GM19397 (cell line): ENCODE data around the gene AUTS2.
"Not testable (repeated sequence)": the region's sequence is repeated elsewhere in the genome, so short reads cannot be mapped to it uniquely, and the experiment has no call there.

Source experiments
- ATAC-seq: cut with Tn5 transposase; IDR thresholded peaks from one replicate; pipeline ENCODE4 v1.9.1; 2021; ENCODE audit warnings: mild to moderate bottlenecking, moderate library complexity; ENCODE audit not compliant: unreplicated experiment

AUTS2 gene

DNA sequence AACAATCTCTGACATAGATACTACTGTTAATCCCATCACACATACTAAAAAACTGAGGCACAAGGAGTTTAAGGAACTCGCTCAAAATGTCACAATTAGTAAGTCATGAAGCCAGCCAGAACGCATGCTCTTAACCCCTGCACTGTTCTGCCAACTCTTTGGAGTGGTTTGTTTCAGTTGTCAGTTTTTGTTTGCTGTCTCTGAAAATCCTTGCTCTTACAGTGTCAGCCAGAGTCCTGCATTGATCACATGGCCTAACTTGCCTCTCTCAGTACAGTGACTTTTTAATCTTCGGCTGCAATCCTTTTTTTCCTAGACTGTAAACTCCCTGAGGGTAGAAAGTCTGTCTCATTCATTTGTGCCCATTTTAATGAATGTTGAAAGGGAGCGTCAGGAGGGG is 753.8 kb downstream of the AUTS2 start:
- no peak for ATAC-seq

DNA sequence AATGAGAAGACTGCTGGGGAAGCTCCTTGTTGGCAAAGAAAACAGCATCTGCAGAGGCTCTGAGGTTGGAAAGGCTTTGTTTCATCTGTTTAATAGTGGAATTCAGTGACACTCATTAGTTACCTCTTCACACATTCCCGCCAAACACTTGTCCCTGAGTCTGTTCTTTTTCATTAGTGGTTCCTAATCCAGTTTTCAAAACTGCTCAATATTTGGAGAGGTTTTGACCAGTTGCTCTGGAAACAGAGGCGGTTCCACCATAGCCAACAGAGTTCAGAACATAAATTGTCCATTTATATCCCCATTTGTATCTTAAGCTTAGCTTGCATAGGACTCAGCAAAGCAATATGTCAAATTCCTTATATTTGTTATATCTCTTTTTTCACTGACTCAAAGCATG is 754.6 kb downstream of the AUTS2 start:
- no peak for ATAC-seq

DNA sequence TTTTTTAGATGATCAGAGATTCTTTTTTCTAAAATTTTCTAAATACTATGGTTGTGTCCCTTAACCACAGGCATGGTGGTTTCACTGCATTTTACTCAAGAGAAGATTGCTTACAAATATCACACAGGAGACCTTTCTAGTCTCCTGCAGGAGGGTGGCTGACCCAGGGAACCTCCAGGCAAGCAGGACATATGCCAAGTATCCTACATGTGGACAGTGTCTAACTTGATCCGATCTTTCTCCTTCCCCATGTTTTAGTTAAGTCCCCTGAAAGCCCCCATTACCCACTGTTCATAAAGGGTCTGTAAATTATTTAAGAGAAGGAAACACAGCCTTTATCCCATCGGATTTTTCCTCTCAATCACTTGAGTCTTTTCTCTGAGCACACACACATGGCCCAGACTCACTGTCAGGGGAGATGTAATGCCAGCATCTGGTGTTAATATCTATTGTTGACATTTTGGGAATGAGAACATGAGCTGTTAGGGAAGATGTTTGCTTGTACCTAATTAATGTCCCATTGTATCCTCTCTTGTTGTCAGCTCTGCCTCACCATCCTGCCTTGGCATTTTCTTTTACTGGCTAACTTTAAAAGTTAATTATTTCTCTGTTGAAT is 755.2 kb downstream of the AUTS2 start:
- no peak for ATAC-seq

DNA sequence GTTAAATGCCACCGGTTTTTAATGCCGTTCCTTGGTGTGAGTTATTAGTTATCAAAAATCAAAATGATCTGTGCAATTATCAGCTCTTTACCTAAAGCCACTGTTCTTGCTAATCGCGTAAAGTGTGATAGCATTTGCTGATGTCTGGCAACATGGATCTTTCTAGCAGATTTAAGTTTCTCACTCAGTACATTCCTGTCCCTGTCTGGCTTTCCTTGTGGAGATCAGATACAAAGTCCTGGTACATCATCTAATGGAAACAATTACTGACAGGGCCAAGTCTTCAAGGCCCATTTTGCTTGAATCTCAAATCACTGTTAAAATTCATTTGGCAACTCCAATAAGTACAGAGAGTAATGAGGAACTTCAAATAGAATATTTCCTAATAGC is 755.7 kb downstream of the AUTS2 start:
- ATAC-seq: no peak

DNA sequence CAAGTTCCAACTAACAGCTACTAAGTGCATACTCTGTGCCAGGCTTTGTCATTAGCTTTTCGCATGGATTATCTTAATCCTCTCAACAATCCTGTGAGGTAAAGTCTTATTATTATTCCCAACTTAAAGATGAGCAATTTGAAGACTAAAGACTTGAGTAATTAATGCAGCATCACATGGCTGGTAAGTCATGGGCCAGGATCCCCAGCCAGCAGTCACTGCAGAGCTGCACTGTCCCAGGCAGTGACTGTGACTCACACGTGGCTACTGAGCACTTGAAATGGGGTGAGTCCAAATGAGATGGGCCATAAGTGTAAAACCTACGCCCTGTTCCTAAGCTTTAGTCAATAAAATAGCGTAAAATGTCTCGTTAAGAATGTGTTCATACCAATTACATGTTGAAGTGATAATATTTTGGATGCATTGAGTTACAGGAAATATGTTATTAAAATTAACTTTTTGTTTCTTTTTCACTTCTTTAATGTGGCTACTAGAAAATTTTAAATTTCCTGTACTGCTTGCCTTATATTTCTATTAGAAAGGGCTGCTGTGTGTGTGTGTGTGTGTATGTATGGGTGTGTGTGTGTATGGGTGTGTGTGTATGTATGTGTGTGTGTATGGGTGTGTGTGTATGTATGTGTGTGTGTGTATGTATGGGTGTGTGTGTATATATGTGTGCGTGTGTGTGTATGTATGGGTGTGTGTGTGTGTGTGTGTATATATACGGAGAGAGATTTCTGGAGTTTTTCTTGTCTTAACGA is 756.3 kb downstream of the AUTS2 start:
- ATAC-seq: no peak

DNA sequence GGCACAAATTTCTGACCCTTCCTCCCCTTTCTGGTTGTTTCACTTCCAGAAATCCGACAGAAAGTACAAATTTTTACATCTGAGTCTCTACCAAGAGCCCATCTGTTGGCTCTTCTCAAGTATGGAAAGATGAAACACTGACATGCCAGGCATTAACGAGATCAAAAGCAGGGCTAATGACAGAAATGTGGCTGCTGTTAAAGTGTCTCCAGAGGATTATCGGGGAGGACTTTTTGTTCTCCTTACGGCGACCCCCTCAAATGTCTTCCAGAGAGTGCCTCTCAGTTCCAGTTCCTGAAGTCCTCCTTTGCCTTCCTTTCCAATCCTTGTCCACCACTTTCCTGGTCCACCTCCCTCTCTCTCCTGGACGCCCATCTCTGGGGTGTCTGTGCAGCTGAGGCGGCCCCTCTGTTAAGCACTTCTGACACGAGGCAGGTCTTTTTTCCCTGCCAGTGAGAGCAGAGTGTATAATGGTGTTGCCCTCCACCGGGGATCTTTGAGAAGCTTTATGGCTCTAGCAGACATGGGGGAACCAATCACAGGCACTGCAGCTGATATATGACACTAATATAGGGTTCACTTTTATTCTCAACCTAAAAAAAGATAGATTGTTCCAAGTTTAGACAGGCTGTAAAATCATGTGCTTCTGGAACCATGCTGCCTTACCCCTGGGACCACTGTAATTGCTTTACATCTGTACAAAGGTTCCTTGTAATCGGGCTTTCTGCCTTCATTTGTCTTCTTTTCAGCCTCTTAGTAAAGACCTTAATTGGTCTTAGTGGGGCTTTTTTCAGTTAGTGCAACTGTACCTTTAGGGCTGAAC is 757.1 kb downstream of the AUTS2 start:
- no peak for ATAC-seq

DNA sequence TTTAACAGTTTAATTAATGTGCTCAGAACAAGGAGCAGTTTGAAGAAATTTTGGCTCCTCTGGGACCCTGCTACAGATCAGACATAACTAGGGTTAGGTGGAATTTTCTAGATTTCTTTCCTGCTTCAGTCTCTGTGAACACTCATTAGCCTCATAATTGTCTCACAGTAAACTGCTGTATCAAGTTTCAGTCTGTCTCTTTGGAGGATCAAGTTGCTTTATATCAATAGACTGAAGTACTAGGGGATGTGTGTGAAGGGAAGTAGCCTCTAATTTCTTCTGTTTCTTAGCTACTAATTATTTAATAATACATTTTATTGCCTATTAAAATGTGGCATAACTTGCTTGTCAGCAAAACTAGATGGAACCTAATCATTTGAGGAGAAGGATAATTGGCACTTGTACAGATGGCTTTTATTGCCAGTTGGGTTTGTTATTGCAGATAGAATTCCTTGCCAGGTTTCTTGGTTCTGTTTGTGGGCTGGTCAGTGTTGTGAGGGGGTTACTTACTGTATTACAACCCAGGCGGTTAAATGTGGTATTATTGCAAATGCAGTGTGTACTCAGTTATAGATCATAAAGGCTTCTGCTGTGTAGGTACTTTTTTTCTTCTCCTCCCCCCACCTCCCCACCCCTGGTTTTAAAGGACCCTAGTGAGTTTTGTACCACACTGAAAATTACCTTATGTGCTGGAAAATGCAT is 758.0 kb downstream of the AUTS2 start:
- ATAC-seq: no peak

DNA sequence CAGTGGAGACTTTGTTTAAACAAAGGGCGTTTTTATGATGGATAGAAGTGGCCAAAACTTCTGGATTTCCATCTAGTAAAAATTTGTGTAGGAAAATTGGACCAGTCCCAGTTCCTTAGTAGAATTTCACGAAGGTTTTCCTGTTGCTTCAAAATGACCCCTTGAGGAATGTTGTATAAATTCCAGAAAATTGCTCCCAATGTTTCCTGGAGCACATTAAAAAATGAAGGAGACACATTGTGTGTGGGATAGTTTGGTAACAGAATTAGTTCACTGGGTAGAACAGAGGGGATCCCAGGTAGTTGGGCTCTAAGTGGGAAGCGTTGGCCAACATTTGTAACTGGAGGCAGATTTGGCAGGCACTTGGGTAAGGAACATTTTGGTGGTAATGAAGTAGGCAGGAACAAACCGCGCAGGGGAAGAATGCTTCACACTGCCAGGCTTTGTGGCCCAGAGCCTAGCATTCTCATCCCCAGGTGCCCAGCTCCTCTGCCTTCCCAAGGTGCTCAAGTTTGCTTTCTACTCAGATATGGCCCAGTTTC is 758.6 kb downstream of the AUTS2 start:
- no peak for ATAC-seq

DNA sequence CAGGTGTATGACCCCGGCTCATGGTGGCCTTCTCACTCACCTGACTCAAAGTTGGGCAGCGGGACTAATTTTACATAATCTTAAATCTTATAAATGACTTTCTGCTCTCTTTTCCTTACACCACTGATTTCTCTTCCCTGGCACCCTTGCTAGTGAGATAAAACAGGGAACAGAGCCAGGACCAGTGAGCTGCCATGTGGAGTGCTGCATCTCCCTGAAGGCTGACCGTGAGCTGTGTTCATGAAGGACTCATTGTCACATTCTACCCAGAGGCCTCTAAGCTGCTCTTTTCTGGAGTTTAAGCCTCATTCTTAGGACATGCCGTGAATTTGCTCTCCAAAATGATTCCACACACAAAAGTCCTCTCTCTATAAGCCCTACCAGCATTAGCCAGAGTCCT is 762.3 kb downstream of the AUTS2 start:
- no peak for ATAC-seq

DNA sequence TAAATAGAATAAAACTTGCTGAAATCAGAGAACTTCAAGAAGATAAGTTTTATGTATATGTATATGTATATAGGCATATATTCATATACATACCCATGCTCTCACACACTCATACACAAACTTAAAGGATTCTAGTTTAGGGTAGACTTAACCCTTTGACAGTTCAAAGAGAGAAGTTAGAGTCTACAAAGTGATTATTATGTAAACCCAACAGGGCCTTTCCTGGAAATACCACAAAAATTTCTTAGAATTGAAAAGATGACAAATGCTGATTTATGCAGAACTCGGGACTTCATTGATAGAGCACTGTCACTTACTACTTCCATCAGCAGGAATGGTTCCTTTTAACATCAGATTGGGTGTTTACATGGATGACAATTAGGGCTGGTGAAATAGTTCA is 763.5 kb downstream of the AUTS2 start:
- no peak for ATAC-seq

DNA sequence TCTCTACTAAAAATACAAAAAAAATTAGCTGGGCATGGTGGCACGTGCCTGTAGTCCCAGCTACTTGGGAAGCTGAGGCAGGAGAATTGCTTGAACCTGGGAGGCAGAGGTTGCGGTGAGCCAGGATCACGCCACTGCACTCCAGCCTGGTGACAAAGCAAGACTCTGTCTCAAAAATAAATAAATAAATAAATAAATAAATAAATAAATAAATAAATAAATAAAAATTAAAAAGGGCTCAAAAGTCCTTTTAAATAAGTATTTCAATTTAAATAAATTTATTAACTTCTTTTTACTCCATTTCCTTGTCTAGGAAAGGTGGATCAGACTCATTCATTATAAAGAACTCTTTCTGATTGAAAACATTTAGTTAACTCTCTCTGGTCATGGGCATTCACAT is 766.1 kb downstream of the AUTS2 start:
- not testable (repeated sequence) for ATAC-seq

DNA sequence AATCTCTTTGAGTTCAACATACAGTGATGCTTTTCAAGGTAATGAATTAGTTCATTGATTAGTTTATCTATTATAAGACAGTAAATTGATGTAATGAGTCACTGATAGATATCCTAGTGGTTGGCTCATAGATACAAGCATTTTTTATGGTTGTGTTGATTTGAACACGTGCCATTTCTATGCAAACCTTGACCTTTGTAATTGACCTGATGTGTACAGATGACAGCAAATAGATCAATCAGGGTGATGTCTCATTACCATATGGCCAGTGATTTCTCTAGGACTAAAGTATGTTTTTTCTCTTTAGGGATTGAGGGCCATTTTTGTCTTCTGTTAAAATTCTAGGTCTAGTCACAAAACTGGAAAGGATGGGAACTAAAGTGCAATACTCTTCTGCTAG is 773.4 kb downstream of the AUTS2 start:
- no peak for ATAC-seq

DNA sequence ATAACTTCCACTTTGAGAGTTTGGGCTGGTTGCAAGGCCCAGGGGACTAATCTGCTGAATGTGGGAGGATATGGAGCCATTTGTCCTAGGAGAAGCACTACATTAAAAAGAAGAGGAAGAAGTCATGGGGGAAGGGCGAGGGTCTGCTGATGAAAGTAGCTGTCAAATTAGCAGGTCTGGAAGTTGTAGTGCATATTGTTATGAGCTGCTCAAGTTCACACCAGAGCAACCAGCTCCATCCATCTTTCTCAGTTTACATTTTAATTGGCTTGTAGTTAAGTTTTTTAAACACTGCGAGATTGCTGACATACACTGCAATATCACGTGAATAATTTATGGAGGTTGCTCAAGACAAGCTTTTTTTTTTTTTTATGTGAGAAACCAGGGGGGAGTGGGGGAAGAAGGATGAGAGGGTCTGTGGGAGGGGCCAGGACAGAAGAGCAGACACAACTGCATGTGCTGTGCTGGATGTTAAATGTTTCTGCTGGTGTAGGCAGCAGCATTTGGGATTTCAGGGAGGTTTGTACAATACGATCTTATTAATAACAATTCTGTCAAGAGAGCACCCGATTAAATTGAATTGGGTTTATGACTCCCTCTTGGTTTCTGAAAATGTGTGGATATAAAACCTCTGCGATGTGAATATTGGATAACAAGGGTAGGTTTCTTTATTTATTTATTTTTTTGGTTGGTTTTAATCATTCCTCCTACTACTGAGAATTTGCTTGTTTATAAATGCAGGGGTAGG is 774.7 kb downstream of the AUTS2 start:
- ATAC-seq: no peak

DNA sequence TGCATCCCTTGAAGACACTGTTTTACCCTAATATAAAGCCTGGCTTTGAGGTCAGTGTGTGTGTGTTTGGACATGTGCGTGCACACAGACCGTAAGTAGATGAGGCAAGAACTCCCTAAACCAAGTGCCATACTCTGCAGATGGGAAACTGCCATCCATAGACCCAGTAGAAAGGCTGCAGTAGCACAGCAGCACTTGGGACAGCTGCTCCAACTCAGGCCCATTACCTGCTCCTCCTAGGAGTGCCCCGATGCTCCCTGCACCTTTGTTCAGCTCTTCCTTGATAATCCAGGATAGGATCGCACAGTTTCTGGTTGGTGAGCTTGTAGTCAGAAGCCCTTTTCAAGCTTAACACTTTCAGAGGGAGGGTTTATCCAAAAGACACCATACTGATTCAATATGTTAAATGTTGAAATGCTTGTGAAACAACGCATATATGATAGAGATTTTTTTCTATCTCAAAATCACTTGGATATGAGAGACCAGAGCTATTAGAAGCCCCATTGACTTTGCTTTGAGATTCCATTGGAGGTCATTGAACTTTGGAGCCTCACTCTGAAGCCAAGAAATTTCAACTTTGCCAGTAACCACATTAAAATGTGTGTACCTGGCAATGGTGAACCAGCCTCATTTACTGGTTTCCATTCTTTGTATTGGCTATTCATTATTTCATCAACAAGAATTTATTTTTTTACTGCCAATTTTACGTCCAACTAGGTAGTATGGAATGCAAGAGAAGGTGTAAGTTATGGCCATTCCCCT is 776.7 kb downstream of the AUTS2 start:
- no peak for ATAC-seq

DNA sequence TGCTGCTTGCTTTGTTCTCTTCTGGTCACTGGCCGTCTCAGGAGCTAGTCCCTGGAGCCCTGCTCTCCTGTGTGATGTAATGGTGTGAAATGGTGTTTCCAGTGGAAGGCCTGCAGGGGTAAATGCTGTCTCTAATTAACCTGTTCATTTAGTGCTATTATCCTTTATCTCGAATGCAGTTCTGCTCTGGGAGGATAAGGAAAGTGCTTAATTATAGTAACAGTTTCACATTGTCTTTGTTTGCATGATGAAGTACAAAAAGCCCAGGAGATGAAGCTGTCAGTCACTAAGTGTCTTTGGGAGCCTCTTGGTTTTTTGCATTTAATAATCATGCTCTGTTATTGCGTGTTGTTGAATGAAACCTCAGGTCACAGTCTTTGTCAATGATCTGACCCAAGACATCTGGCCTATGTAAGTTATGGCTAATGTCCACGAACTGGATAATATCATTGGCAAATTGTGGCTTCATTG is 778.3 kb downstream of the AUTS2 start:
- no peak for ATAC-seq

DNA sequence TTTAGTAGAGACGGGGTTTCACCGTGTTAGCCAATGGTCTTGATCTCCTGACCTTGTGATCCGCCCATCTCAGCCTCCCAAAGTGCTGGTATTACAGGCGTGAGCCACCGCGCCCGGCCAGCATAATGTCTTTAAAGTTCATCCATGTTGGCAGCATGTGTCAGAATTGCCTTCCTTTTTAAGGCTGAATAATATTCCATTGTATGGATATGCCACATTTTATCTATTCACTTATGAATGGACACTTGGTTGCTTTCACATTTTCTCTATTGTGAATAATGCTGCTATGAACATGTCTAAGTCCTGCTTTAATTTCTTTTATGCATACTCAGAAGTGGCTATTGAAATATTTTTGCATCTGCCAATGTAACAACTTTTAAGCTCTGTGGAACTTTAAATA is 779.7 kb downstream of the AUTS2 start:
- no peak for ATAC-seq

DNA sequence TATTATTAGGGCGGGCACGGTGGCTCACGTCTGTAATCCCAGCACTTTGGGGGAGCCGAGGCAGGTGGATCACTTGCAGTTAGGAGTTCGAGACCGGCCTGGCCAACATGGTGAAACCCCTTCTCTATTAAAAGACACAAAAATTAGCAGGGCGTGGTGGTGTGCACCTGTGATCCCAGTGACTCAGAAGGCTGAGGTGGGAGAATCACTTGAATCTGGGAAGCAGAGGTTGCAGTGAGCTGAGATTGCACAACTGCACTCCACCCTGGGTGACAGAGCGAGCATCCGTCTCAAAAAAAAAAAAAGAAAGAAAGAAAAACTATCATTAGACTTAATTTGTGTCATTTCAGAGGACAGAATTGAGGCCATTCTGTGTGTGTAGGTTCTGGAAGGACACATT is 780.9 kb downstream of the AUTS2 start:
- ATAC-seq: no peak

DNA sequence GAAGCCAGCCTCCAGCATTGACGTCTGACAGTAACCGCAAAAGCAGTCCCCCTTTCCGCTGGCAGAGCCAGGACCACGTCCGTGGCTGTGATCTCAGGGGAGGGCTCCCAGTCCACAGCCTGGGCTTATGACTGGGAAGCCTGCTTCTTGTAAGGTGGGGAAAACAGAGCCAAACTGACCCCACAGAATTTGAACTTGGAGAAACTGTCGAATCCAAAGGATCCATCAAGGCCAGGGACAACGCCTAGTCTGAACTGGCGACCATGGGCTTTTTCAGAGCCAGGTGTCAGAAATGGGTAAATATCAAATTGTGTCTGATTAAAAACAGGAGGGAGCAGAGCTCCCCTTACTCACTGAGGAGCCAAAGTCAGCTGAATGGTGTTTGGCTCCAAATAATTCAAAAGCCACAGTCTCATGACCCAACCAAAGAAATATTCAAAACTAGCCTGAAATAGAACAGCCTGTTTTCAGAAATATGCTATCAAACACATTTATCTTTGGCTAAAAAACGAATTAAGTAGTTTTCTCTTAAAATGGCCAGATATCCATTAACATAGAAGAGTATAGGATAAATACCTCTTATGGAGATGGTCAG is 782.2 kb downstream of the AUTS2 start:
- ATAC-seq: no peak
